Progenitor cell of endocrine pancreas (in vitro differentiated cells): ENCODE data around the gene TRIP12. TPM values are rescaled to one million over a fixed set of nuclear protein-coding genes. Genes with fewer than 3 reads are reported as not detected.

Experiments
- DNase-seq: peaks from one replicate; pipeline ENCODE4 v3.0.0; 2021; ENCODE audit warnings: low spot score; ENCODE audit not compliant: unreplicated experiment
- H3K27ac Mint-ChIP-seq: 2 replicates; pipeline ENCODE4 v1.8.0; 2021; ENCODE audit warnings: mild to moderate bottlenecking, moderate library complexity, mixed read lengths
- H3K27me3 Mint-ChIP-seq: 2 replicates; pipeline ENCODE4 v1.8.0; 2021; ENCODE audit warnings: mixed read lengths
- H3K36me3 Mint-ChIP-seq: 2 replicates; pipeline ENCODE4 v1.8.0; 2022; ENCODE audit warnings: mixed read lengths; ENCODE audit not compliant: insufficient read depth
- H3K4me1 Mint-ChIP-seq: 2 replicates; pipeline ENCODE4 v1.8.0; 2021; ENCODE audit warnings: low read depth, mixed read lengths
- H3K4me3 Mint-ChIP-seq: 2 replicates; pipeline ENCODE4 v1.8.0; 2021; ENCODE audit warnings: low read depth, mild to moderate bottlenecking, moderate library complexity, mixed read lengths
- H3K9me3 Mint-ChIP-seq: 2 replicates; pipeline ENCODE4 v1.8.0; 2021; ENCODE audit warnings: low read depth, mixed read lengths
- total RNA-seq: library from RNA; stranded (reverse); gene quantifications from 2 replicates; pipeline ENCODE4 v1.2.1, GENCODE V29; 2021
- TF ChIP-seq, protein P1 (sequence below): fragments of 200-600 bp; sonication (generic); IDR thresholded peaks from one replicate; pipeline ENCODE4 v1.5.0; 2021; ENCODE audit warnings: antibody characterized with exemption, mild to moderate bottlenecking; ENCODE audit not compliant: unreplicated experiment

TRIP12 gene
- total RNA-seq, 1 donor from 2014 or later, result 228 TPM

GRCh38 chr2:229831805-229832509 is 89.9 kb downstream of the TRIP12 start:
- H3K4me3 Mint-ChIP-seq, result no peak overlapping the region
- H3K4me1 Mint-ChIP-seq, result no peaks in the 10 kb centered on the region
- no peak overlapping the region for H3K27ac Mint-ChIP-seq
- no peaks in the 10 kb centered on the region for H3K9me3 Mint-ChIP-seq
- TF ChIP-seq, protein P1, sequence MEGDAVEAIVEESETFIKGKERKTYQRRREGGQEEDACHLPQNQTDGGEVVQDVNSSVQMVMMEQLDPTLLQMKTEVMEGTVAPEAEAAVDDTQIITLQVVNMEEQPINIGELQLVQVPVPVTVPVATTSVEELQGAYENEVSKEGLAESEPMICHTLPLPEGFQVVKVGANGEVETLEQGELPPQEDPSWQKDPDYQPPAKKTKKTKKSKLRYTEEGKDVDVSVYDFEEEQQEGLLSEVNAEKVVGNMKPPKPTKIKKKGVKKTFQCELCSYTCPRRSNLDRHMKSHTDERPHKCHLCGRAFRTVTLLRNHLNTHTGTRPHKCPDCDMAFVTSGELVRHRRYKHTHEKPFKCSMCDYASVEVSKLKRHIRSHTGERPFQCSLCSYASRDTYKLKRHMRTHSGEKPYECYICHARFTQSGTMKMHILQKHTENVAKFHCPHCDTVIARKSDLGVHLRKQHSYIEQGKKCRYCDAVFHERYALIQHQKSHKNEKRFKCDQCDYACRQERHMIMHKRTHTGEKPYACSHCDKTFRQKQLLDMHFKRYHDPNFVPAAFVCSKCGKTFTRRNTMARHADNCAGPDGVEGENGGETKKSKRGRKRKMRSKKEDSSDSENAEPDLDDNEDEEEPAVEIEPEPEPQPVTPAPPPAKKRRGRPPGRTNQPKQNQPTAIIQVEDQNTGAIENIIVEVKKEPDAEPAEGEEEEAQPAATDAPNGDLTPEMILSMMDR, result no peak
- DNase-seq, result no peak
- H3K36me3 Mint-ChIP-seq, result peaks cover 20% of the 10 kb centered on the region
- no peaks in the 10 kb centered on the region for H3K27me3 Mint-ChIP-seq

DNA sequence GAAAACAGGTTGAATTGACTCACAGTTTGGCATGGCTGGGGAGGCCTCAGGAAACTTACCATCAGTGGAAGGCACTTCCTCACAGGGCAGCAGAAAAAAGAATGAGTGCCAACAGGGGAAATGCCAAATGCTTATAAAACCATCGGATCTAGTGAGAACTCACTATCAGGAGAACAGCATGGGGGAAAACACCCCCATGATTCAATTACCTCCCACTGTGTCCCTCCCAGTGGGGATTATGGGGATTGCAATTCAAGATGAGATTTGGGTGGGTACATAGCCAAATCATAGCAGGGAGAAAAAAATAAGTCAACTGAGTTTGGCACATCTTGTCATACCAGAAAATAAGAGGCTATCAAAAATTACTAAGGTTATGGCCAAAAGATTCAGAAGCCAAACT is 96.3 kb downstream of the TRIP12 start:
- DNase-seq, result no peak
- TF ChIP-seq, protein P1, result peak; percentile 23
- Mint-ChIP-seq H3K27me3 (no peaks in the 10 kb centered on the region), H3K36me3 (peaks cover 37% of the 10 kb centered on the region), H3K9me3 (peaks cover 3% of the 10 kb centered on the region), H3K4me1 (no peaks in the 10 kb centered on the region), H3K4me3 (no peak overlapping the region), H3K27ac (no peak overlapping the region)

DNA sequence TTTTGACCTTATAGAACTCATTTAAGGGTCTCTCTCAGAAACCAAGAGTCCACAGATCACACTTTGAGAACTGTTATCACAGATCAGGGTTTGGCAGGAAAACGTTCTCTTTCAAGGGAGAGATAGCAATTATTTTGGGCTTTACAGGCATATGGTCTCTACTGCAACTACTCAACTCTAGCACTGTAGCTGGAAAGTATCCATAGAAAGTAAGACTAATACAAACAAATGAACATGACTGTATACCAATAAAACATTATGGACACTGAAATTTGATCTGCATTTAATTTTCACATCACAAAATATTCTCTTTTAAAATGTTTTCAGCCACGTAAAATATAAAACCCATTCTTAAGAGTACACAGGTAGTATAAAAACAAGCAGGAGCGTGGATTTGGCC is 100.5 kb downstream of the TRIP12 start:
- Mint-ChIP-seq H3K27ac (no peak overlapping the region), H3K4me1 (no peaks in the 10 kb centered on the region), H3K36me3 (peaks cover 24% of the 10 kb centered on the region), H3K4me3 (no peak overlapping the region), H3K9me3 (peaks cover 3% of the 10 kb centered on the region), H3K27me3 (no peaks in the 10 kb centered on the region)
- TF ChIP-seq, protein P1, result no peak
- DNase-seq, result no peak

DNA sequence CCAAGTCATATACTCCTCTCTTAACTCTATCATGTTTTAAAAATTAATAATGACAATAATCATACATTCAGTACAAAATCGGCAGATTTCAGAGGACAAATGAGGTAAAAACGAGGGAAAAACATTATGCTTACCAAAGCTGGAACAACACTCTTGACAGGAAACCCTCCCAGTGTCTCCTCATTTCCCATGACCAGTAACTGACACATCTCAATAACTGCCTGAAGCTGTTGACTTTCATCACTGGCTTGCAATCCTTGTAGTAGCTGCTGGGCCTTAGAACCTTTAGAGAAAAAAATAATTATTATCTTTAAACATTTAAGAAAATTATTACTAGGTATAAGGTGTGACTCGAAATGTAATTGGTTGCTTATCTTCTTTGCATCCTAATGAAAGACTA is 103.6 kb downstream of the TRIP12 start:
- Mint-ChIP-seq H3K4me3 (no peak overlapping the region), H3K9me3 (no peaks in the 10 kb centered on the region), H3K4me1 (no peaks in the 10 kb centered on the region), H3K27me3 (no peaks in the 10 kb centered on the region), H3K36me3 (peaks cover 14% of the 10 kb centered on the region), H3K27ac (no peak overlapping the region)
- DNase-seq, result no peak
- TF ChIP-seq, protein P1, result no peak

- no peak overlapping the region for H3K4me3 Mint-ChIP-seq
- no peak for DNase-seq
- H3K27ac Mint-ChIP-seq, result no peak overlapping the region
- no peaks in the 10 kb centered on the region for H3K27me3 Mint-ChIP-seq
- TF ChIP-seq, protein P1, result no peak
- peaks cover 10% of the 10 kb centered on the region for H3K36me3 Mint-ChIP-seq
- peaks cover 4% of the 10 kb centered on the region for H3K4me1 Mint-ChIP-seq
- H3K9me3 Mint-ChIP-seq, result no peaks in the 10 kb centered on the region
Measured at GRCh38 chr2:229815858-229816257, 106.0 kb downstream of the TRIP12 start.
